Upper lobe of left lung (tissue), 4 donors: ENCODE results near the gene SUB1.

Experiments
- EP300 ChIP-seq, 4 donors: sonication (generic); formaldehyde crosslinking; IDR thresholded peaks; one replicate each; pipeline ENCODE4 v1.5.1; 2017; ENCODE audit warnings: antibody characterized with exemption in 4 of 4, control low read depth in 2 of 4
- TF ChIP-seq, protein P1 (sequence below), 6 experiments: fragments of 450-650 bp in 4 of 6; fragments of 200-600 bp in 2 of 6; sonication (generic) in 2 of 6; IDR thresholded peaks; one replicate each; pipeline ENCODE4 v1.5.1; 2016 to 2019; ENCODE audit warnings: antibody characterized with exemption in 6 of 6

GRCh38 chr5:32627219-32627870, 42.0 kb downstream of the SUB1 start:
- no peak for TF ChIP-seq EP300 (IDR thresholded peaks at IDR 0.05)
- TF ChIP-seq, protein P1, sequence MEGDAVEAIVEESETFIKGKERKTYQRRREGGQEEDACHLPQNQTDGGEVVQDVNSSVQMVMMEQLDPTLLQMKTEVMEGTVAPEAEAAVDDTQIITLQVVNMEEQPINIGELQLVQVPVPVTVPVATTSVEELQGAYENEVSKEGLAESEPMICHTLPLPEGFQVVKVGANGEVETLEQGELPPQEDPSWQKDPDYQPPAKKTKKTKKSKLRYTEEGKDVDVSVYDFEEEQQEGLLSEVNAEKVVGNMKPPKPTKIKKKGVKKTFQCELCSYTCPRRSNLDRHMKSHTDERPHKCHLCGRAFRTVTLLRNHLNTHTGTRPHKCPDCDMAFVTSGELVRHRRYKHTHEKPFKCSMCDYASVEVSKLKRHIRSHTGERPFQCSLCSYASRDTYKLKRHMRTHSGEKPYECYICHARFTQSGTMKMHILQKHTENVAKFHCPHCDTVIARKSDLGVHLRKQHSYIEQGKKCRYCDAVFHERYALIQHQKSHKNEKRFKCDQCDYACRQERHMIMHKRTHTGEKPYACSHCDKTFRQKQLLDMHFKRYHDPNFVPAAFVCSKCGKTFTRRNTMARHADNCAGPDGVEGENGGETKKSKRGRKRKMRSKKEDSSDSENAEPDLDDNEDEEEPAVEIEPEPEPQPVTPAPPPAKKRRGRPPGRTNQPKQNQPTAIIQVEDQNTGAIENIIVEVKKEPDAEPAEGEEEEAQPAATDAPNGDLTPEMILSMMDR (IDR thresholded peaks at IDR 0.05): no peak
